GM18508 (cell line): ENCODE measurements around the gene KIAA1671.

Experiments used
- ATAC-seq: cut with Tn5 transposase; IDR thresholded peaks from one replicate; pipeline ENCODE4 v1.9.1; 2021; ENCODE audit warnings: moderate number of reproducible peaks; ENCODE audit not compliant: insufficient read depth, unreplicated experiment

Gene KIAA1671

GRCh38 chr22:25131198-25131887 lies 178.8 kb downstream of the KIAA1671 start:
- ATAC-seq: no peak

GRCh38 chr22:25134028-25134427 lies 181.5 kb downstream of the KIAA1671 start:
- no peak for ATAC-seq

GRCh38 chr22:25134451-25134850 lies 181.9 kb downstream of the KIAA1671 start:
- no peak for ATAC-seq

GRCh38 chr22:25136953-25137576 lies 184.5 kb downstream of the KIAA1671 start:
- no peak for ATAC-seq

- ATAC-seq: no peak
Measured at GRCh38 chr22:25137577-25138525, 185.3 kb downstream of the KIAA1671 start.

- no peak for ATAC-seq
Measured at GRCh38 chr22:25139062-25139461, 186.5 kb downstream of the KIAA1671 start.

- no peak for ATAC-seq
Measured at GRCh38 chr22:25142102-25142501, 189.6 kb downstream of the KIAA1671 start.

- no peak for ATAC-seq
Measured at GRCh38 chr22:25143156-25144076, 190.9 kb downstream of the KIAA1671 start.

- ATAC-seq: no peak
Measured at GRCh38 chr22:25144522-25144921, 192.0 kb downstream of the KIAA1671 start.

GRCh38 chr22:25146307-25146706 lies 193.8 kb downstream of the KIAA1671 start:
- ATAC-seq: no peak

- no peak for ATAC-seq
Measured at GRCh38 chr22:25146906-25147641, 194.6 kb downstream of the KIAA1671 start.

- ATAC-seq: no peak
Measured at GRCh38 chr22:25147642-25147928, 195.1 kb downstream of the KIAA1671 start.

- ATAC-seq: no peak
Measured at GRCh38 chr22:25148149-25148691, 195.7 kb downstream of the KIAA1671 start.

- no peak for ATAC-seq
Measured at GRCh38 chr22:25149014-25149413, 196.5 kb downstream of the KIAA1671 start.

GRCh38 chr22:25153961-25154666 lies 201.6 kb downstream of the KIAA1671 start:
- no peak for ATAC-seq

GRCh38 chr22:25154667-25154999 lies 202.1 kb downstream of the KIAA1671 start:
- no peak for ATAC-seq

GRCh38 chr22:25156736-25157135 lies 204.2 kb downstream of the KIAA1671 start:
- no peak for ATAC-seq

GRCh38 chr22:25159028-25159427 lies 206.5 kb downstream of the KIAA1671 start:
- ATAC-seq: no peak
